Measurements from ENCODE around the gene TEX36.

Gene TEX36

DNA sequence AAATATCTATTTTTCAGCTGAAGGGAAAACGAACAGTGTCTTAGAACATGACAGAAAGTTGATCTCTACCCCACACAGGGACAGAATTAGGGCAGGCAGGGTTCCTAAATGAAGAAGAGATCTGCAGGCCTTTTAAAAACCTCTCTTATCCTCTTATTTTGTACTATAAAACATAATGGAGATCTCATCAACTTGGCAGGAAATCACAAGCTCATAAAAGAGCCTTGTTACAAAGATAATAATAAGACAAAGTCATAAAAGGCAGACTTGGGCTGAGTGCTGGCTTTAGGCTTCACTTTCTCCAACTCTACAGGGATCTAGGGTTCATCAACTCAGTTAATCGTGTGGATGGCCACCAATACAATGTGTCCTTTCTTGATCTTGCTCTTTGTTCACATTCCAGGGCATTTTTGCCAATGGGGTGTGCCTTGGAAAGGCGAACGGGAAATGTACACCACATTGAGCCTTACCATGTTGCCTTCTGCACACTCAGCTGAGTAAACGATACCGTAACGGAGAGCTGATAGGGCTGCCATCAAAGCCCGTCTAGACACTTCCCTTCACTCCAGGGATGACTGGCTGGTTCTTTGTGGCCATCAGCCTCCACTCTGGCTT lies 7.1 kb upstream of the TEX36 start:
- no peak overlapping the region for H3K4me3 ChIP-seq (ENCODE audit: low read depth, low read length)
- DNase-seq (ENCODE audit: low read depth) = no peak
- TF ChIP-seq, protein P1, sequence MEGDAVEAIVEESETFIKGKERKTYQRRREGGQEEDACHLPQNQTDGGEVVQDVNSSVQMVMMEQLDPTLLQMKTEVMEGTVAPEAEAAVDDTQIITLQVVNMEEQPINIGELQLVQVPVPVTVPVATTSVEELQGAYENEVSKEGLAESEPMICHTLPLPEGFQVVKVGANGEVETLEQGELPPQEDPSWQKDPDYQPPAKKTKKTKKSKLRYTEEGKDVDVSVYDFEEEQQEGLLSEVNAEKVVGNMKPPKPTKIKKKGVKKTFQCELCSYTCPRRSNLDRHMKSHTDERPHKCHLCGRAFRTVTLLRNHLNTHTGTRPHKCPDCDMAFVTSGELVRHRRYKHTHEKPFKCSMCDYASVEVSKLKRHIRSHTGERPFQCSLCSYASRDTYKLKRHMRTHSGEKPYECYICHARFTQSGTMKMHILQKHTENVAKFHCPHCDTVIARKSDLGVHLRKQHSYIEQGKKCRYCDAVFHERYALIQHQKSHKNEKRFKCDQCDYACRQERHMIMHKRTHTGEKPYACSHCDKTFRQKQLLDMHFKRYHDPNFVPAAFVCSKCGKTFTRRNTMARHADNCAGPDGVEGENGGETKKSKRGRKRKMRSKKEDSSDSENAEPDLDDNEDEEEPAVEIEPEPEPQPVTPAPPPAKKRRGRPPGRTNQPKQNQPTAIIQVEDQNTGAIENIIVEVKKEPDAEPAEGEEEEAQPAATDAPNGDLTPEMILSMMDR (IDR thresholded peaks at IDR 0.05; ENCODE audit: insufficient read depth, low read depth, low read length, missing control alignments) = no peak

DNA sequence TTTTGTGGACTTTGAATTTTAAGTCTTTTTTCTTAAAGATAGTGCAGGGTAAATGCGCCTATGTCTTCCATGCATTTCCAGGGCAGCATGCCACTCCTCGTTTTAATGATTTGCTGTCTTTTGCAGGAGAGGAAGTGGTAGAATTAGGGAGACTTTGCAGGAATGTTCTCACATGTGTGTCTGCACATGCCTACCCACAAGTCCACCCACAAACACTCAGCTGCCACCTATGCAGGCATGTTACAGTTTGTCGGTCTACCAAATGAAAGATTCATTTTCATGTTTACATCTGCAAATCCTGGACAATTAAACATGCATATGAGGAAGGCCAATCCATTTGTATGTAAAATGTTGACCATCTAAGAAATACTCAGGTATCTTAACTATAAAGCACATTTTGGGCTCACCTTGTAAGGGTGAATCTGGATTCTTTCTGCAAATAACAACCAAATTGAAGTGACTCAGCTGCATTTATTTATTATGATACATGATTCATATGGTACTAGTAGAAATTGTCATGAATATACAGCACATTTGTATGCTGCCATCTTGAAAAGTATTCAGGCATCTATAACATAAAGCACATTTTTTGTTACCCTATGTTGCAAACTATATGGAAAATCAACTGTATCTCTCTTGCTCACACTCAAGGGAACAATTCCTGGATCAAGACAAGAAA lies 4.7 kb upstream of the TEX36 start:
- H3K4me3 ChIP-seq (ENCODE audit: low read depth, low read length) = no peak overlapping the region
- TF ChIP-seq, protein P1 (IDR thresholded peaks at IDR 0.05; ENCODE audit: insufficient read depth, low read depth, low read length, missing control alignments) = no peak
- no peak for DNase-seq (ENCODE audit: low read depth)

DNA sequence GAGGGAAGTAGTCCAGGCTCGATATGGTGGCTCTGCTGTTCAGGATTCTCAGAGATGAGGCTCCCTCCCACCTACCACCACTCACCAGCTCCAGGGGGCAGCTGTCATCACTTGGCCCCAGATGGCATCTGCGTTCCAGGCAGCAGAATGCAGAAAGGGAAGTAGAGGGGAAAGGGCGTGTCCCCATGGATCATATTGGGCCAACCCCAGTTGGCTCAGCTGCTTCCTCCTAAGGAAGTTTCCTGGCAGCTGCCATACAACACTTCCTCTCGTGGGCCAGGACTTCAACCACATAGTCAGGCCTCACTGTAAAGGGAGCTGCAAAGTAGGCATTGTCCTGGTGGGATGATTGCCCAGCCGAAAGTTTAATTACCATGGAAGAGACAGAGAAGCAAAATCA lies 1.6 kb upstream of the TEX36 start:
- H3K4me3 ChIP-seq (ENCODE audit: low read depth, low read length) = no peak overlapping the region
- TF ChIP-seq, protein P1 (IDR thresholded peaks at IDR 0.05; ENCODE audit: insufficient read depth, low read depth, low read length, missing control alignments) = no peak
- no peak for DNase-seq (ENCODE audit: low read depth)

DNA sequence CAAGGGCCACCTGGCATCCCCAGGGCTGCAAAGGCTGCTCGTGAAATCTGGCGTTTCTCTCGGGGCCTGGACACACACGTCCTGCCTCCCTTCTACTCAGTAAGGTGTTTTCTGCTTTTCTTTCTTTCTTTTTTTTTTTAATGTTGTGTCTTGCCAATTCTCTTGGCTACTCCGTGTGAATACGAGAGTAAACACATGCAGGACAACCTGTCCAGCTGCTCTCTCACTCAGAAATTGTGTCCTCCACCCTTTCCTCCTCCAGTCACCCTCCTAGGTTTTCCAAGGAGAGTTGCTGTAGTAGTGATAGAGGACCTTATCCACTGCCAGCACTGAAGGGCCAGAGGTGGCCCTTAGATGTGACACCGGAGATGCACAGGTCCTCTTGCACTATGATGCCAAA lies 858 bp upstream of the TEX36 start:
- no peak for DNase-seq (ENCODE audit: low read depth)
- TF ChIP-seq, protein P1 (IDR thresholded peaks at IDR 0.05; ENCODE audit: insufficient read depth, low read depth, low read length, missing control alignments) = no peak
- H3K4me3 ChIP-seq (ENCODE audit: low read depth, low read length) = no peak overlapping the region

DNA sequence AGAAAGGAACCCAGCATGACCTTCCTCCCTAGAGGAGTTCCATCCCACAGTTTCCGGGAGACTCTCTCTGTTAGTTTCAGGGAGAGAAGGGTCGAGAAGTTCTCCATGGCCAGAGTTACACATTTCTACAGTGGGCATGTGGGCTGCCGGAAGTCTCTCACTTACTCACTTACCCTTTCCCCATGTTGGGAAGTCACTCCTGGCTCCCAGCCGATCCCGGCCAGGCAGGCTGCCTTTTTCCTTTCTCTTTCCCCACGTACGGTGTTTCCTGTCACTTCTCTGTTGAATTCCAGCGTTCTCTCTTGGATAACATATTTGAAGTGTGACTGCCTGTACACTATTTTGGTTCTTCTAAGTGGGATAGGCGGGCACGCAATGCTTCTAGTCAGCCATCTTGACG lies 3.5 kb downstream of the TEX36 start:
- DNase-seq (ENCODE audit: low read depth) = no peak
- TF ChIP-seq, protein P1 (IDR thresholded peaks at IDR 0.05; ENCODE audit: insufficient read depth, low read depth, low read length, missing control alignments) = no peak
- H3K4me3 ChIP-seq (ENCODE audit: low read depth, low read length) = no peak overlapping the region

DNA sequence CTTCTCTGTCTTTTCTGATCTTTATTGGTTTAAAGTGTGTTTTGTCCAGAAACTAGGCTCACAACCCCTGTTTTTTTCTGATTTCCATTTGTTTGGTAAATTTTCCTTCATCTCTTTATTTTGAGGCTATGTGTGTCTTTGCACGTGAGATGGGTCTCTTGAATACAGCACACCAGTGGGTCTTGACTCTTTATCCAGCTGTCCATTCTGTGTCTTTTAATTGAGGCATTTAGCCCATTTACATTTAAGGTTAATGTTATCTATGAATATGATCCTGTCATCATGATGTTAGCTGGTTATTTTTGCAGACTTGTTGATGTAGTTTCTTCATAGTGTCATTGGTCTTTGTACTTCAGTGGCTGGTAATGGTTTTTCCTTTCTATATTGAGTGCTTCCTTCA lies 10.1 kb downstream of the TEX36 start:
- no peak for DNase-seq (ENCODE audit: low read depth)
- TF ChIP-seq, protein P1 (IDR thresholded peaks at IDR 0.05; ENCODE audit: insufficient read depth, low read depth, low read length, missing control alignments) = no peak
- no peak overlapping the region for H3K4me3 ChIP-seq (ENCODE audit: low read depth, low read length)

DNA sequence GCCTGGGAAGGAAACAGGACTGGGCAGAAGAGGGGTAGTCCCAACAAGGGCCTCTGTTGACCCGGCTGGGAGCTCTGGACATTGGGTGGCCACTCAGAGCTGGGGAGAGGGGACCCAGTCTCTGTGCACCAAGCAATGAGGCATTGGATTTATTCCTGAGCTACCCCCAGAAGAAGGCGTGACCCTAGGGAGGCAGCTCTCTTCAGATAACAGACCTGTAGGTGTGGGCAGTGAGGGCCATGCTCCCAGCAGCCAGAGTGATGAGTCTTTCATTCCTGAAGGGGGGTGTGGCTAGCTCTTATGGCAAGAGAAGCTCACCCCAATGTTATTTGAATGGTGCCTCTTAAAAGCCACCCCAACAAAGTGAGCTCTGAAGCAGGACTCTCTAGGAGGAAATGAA lies 20.4 kb downstream of the TEX36 start:
- DNase-seq (ENCODE audit: low read depth) = no peak
- TF ChIP-seq, protein P1 (IDR thresholded peaks at IDR 0.05; ENCODE audit: insufficient read depth, low read depth, low read length, missing control alignments) = no peak
- H3K4me3 ChIP-seq (ENCODE audit: low read depth, low read length) = no peak overlapping the region

Data from GM12865 (cell line).